Adrenal gland (tissue), 5 donors: ENCODE data around the gene LSM14A.

Source experiments
- CTCF ChIP-seq, 6 experiments: fragments of 450-650 bp in 4 of 6; fragments of 200-600 bp in 2 of 6; sonication (generic) in 1 of 6; IDR thresholded peaks; 1 replicate in 5 of 6; 2 replicates in 1 of 6; pipeline versions ENCODE4 v1.5.1 to v1.8.0; 2016 to 2021; ENCODE audit warnings: antibody characterized with exemption in 6 of 6, mild to moderate bottlenecking in 2 of 6, moderate library complexity in 1 of 6
- POLR2A ChIP-seq, 2 donors: fragments of 450-650 bp; IDR thresholded peaks; one replicate each; pipeline ENCODE4 v1.6.1; 2017; ENCODE audit warnings: antibody characterized with exemption in 2 of 2, mild to moderate bottlenecking in 2 of 2, moderate library complexity in 1 of 2
- donor health status: DM: no; HTN: no; CAD: no.

- TF ChIP-seq CTCF (IDR thresholded peaks at IDR 0.05), result no peak
- no peak for TF ChIP-seq POLR2A (IDR thresholded peaks at IDR 0.05)
Observed at GRCh38 chr19:34141025-34141424, 31.3 kb upstream of the LSM14A start.
